GM18502 (cell line): ENCODE measurements around the gene DCDC2B.

ENCODE experiments used
- ATAC-seq: cut with Tn5 transposase; IDR thresholded peaks from one replicate; pipeline ENCODE4 v1.9.1; 2021; ENCODE audit warnings: mild to moderate bottlenecking; ENCODE audit not compliant: unreplicated experiment, poor library complexity

The DCDC2B gene

GRCh38 chr1:32221980-32222755, 13.3 kb downstream of the DCDC2B start, which contains the start of the genes EIF3I and TMEM234:
Gene EIF3I, plus strand, starts transcription at chr1:32222407. Its CDS starts 35 bp downstream, at chr1:32222442.
Gene TMEM234, minus strand, starts transcription at chr1:32222353. Its CDS starts 31 bp downstream, at chr1:32222322.
- peak; percentile 92 for ATAC-seq

- no peak for ATAC-seq
These were observed 14.8 kb downstream of the DCDC2B start for GRCh38 chr1:32223683-32224082.

GRCh38 chr1:32224285-32224684, 15.4 kb downstream of the DCDC2B start:
- ATAC-seq: no peak

- no peak for ATAC-seq
These were observed 19.9 kb downstream of the DCDC2B start for GRCh38 chr1:32228771-32229170.

GRCh38 chr1:32231843-32232432, 23.0 kb downstream of the DCDC2B start:
- no peak for ATAC-seq

GRCh38 chr1:32232558-32233304, 23.8 kb downstream of the DCDC2B start:
- ATAC-seq: no peak

- no peak for ATAC-seq
These were observed 25.9 kb downstream of the DCDC2B start for GRCh38 chr1:32234792-32235191.

- no peak for ATAC-seq
These were observed 30.4 kb downstream of the DCDC2B start for GRCh38 chr1:32239337-32239736.

- no peak for ATAC-seq
These were observed 30.9 kb downstream of the DCDC2B start for GRCh38 chr1:32239790-32240139.

- ATAC-seq: no peak
These were observed 31.5 kb downstream of the DCDC2B start for GRCh38 chr1:32240140-32240951.

- no peak for ATAC-seq
These were observed 32.3 kb downstream of the DCDC2B start for GRCh38 chr1:32241001-32241763.

- no peak for ATAC-seq
These were observed 33.5 kb downstream of the DCDC2B start for GRCh38 chr1:32242341-32242851.

- ATAC-seq: no peak
These were observed 38.0 kb downstream of the DCDC2B start, which contains the start of gene FAM167B for GRCh38 chr1:32246888-32247273. Gene FAM167B, plus strand, starts transcription at chr1:32247222. Its CDS starts 200 bp downstream, at chr1:32247422.

GRCh38 chr1:32247452-32247851, 38.6 kb downstream of the DCDC2B start:
- ATAC-seq: no peak

GRCh38 chr1:32247983-32248889, 39.3 kb downstream of the DCDC2B start:
- no peak for ATAC-seq

GRCh38 chr1:32249831-32250525, 41.1 kb downstream of the DCDC2B start:
- peak; percentile 56 for ATAC-seq

GRCh38 chr1:32250893-32251716, 42.2 kb downstream of the DCDC2B start, which contains the start of gene LCK:
Gene LCK, plus strand, starts transcription at chr1:32251265. Its CDS starts 23,065 bp downstream, at chr1:32274330.
- ATAC-seq: no peak
